ENCODE measurements around the gene ATP5MG. TPM values are rescaled to one million over a fixed set of nuclear protein-coding genes. Genes with fewer than 3 reads are reported as not detected.

Gene ATP5MG
- total RNA-seq, 4 donors from 2014 or later = 44.2 to 65.0 (median 48.8) TPM

- intact Hi-C loops (cut with DNase I) = no loop called here
- Histone ChIP-seq H3K27me3 (no peaks in the 10 kb centered on the region), H3K4me1 (peaks cover 18 to 43% (median 30%) of the 10 kb centered on the region in 3 donors), H3K9me3 (no peaks in the 10 kb centered on the region), H3K27ac (peak overlapping the region in 1 of 4 donors; percentile 94), H3K4me3 (peak overlapping the region; percentile 90 to 97 (median 94)), H3K36me3 (no peaks in the 10 kb centered on the region)
- WGBS, 2 donors = 3 to 5% methylated on average over 8 to 9 of the region's 9 CpGs
- no peak for TF ChIP-seq POLR2A (IDR thresholded peaks at IDR 0.05)
- TF ChIP-seq CTCF (IDR thresholded peaks at IDR 0.05) = no peak
- DNase-seq = no peak
These were observed 32.7 kb downstream of the ATP5MG start for GRCh38 chr11:118434123-118434552.

GRCh38 chr11:118434553-118435289, 33.3 kb downstream of the ATP5MG start:
- no peaks in the 10 kb centered on the region for H3K36me3 ChIP-seq
- TF ChIP-seq POLR2A (IDR thresholded peaks at IDR 0.05) (no peak), CTCF (IDR thresholded peaks at IDR 0.05) (no peak)
- no peak for DNase-seq
- H3K9me3 ChIP-seq = no peaks in the 10 kb centered on the region
- H3K4me3 ChIP-seq = peak overlapping the region; percentile 90 to 97 (median 94)
- WGBS, 2 donors = 0 to 1% methylated on average over 16 to 23 of the region's 39 CpGs
- intact Hi-C loops (cut with DNase I) = no loop called here
- H3K27me3 ChIP-seq = no peaks in the 10 kb centered on the region
- H3K27ac ChIP-seq = peak overlapping the region in 3 of 4 donors; percentile 94 to 97 (median 95)
- H3K4me1 ChIP-seq = peaks cover 23 to 49% (median 33%) of the 10 kb centered on the region in 3 donors

GRCh38 chr11:118435290-118435892, 34.0 kb downstream of the ATP5MG start:
- intact Hi-C loops (cut with DNase I) = no loop called here
- 1 to 2% methylated on average over 13 to 17 of the region's 34 CpGs for WGBS, 2 donors
- no peak for DNase-seq
- no peak for TF ChIP-seq POLR2A (IDR thresholded peaks at IDR 0.05)
- no peaks in the 10 kb centered on the region for H3K36me3 ChIP-seq
- no peaks in the 10 kb centered on the region for H3K9me3 ChIP-seq
- peak overlapping the region; percentile 90 to 97 (median 94) for H3K4me3 ChIP-seq
- H3K27ac ChIP-seq = peak overlapping the region; percentile 92 to 97 (median 94)
- H3K27me3 ChIP-seq = no peaks in the 10 kb centered on the region
- H3K4me1 ChIP-seq = peaks cover 23 to 56% (median 33%) of the 10 kb centered on the region in 3 donors

- no peaks in the 10 kb centered on the region for H3K36me3 ChIP-seq
- intact Hi-C loops (cut with DNase I) = no loop called here
- peak within 1 kb of the TSS; percentile 92 to 97 (median 94) for H3K27ac ChIP-seq
- no peaks in the 10 kb centered on the region for H3K9me3 ChIP-seq
- no peaks in the 10 kb centered on the region for H3K27me3 ChIP-seq
- H3K4me1 ChIP-seq = peaks cover 23 to 62% (median 33%) of the 10 kb centered on the region in 3 donors
- peak within 1 kb of the TSS; percentile 90 to 97 (median 94) for H3K4me3 ChIP-seq
- 0% methylated on average over 2 to 6 of the region's 83 CpGs for WGBS, 2 donors
- DNase-seq = peak; percentile 65
- TF ChIP-seq CTCF (IDR thresholded peaks at IDR 0.05) (peak in 5 of 6 experiments; percentile 25 to 99 (median 82)), POLR2A (IDR thresholded peaks at IDR 0.05) (peak in 1 of 4 donors; percentile 33)
These were observed 34.7 kb downstream of the ATP5MG start, which contains the start of gene KMT2A for GRCh38 chr11:118435893-118436624. Gene KMT2A (plus strand): TSS chr11:118436492. CDS start chr11:118436513, 21 bp downstream.

- Histone ChIP-seq H3K9me3 (no peaks in the 10 kb centered on the region), H3K4me3 (peak overlapping the region; percentile 90 to 97 (median 94)), H3K27ac (peak overlapping the region; percentile 92 to 97 (median 94)), H3K36me3 (no peaks in the 10 kb centered on the region), H3K4me1 (peaks cover 23 to 69% (median 35%) of the 10 kb centered on the region in 3 donors), H3K27me3 (no peaks in the 10 kb centered on the region)
- WGBS, 2 donors = no CpG with 5 or more reads among the region's 55 CpGs
- intact Hi-C loops (cut with DNase I) = no loop called here
- TF ChIP-seq POLR2A (IDR thresholded peaks at IDR 0.05) (no peak), CTCF (IDR thresholded peaks at IDR 0.05) (no peak)
- no peak for DNase-seq
These were observed 35.3 kb downstream of the ATP5MG start for GRCh38 chr11:118436639-118437207.
